SK-MEL-5 (cell line): ENCODE data around the gene USP6. TPM values are rescaled to one million over a fixed set of nuclear protein-coding genes. Genes with fewer than 3 reads are reported as not detected.
"Not testable (repeated sequence)": the region's sequence is repeated elsewhere in the genome, so short reads cannot be mapped to it uniquely, and the experiment has no call there.

Experiments used
- DNase-seq: peaks from one replicate; pipeline ENCODE4 v3.0.0-alpha.2; 2016; ENCODE audit warnings: low read depth, low spot score
- in situ Hi-C: cut with HindIII; loops from 2 replicates; pipeline ENCODE4 v1.10.0; 2016; ENCODE audit warnings: low sequenced_read_pairs, high pct_unique_total_duplicates, low pct_unique_long_range_greater_than_20kb
- small RNA-seq, 2 experiments: library from RNA; depleted of rRNA; stranded (forward); fragments of <200 nt; gene quantifications; one replicate each; pipeline ENCODE3, GENCODE V24; 2014
- total RNA-seq: library from RNA; depleted of rRNA; stranded (reverse); fragments of >200 nt; shearing (Covaris generic); gene quantifications from 2 replicates; pipeline ENCODE4 v1.2.3, GENCODE V29; 2014; rRNA removed

USP6 gene
- total RNA-seq, 1 experiment from 2014 or later = not detected

GRCh38 chr17:5210614-5211252, 94.9 kb downstream of the USP6 start:
- in situ Hi-C loops = no loop called here
- no peak for DNase-seq

- no peak for DNase-seq
- in situ Hi-C loops = no loop called here
Measured at GRCh38 chr17:5211458-5211857, 95.6 kb downstream of the USP6 start.

GRCh38 chr17:5217562-5217961, 101.7 kb downstream of the USP6 start:
- DNase-seq, in situ Hi-C loops: not testable (repeated sequence)

- peak; percentile 62 for DNase-seq
- in situ Hi-C loops = no loop called here
Measured at GRCh38 chr17:5219536-5219935, 103.7 kb downstream of the USP6 start.

GRCh38 chr17:5220074-5220473, 104.2 kb downstream of the USP6 start:
- in situ Hi-C loops = no loop called here
- DNase-seq = no peak

GRCh38 chr17:5221912-5222311, 106.1 kb downstream of the USP6 start:
- in situ Hi-C loops, DNase-seq: not testable (repeated sequence)

Small RNA genes lying within 50 kb of the gene (small RNA-seq; reads per million reads assigned to genes)
- 0 reads per million in 2 experiments for gene AC012146.4

Other genes with a start within 250 kb of the USP6 start
- gene C17orf107, start 216.5 kb upstream of the USP6 start, total RNA-seq = not detected in 2 replicates
- 0.11 TPM in 1 of 2 replicates, not detected in the other for gene CHRNE, start 212.9 kb upstream of the USP6 start, total RNA-seq
- gene GP1BA, start 183.8 kb upstream of the USP6 start, total RNA-seq = not detected in 2 replicates
- 115 and 129 TPM in 2 replicates for gene SLC25A11, start 176.0 kb upstream of the USP6 start, total RNA-seq
- 30.6 and 38.3 TPM in 2 replicates for gene RNF167, start 175.8 kb upstream of the USP6 start, total RNA-seq
- 714 and 787 TPM in 2 replicates for gene PFN1, start 167.5 kb upstream of the USP6 start, total RNA-seq
- gene ENO3, start 164.9 kb upstream of the USP6 start, total RNA-seq = 3.6 and 4.3 TPM in 2 replicates
- 41.6 and 55.3 TPM in 2 replicates for gene SPAG7, start 148.2 kb upstream of the USP6 start, total RNA-seq
- gene CAMTA2, start 128.4 kb upstream of the USP6 start, total RNA-seq = 4.4 and 5.6 TPM in 2 replicates
- 0.16 and 0.24 TPM in 2 replicates for gene INCA1, start 118.5 kb upstream of the USP6 start, total RNA-seq
- 48.2 and 54.7 TPM in 2 replicates for gene KIF1C, start 118.1 kb upstream of the USP6 start, total RNA-seq
- not detected in 2 replicates for gene SLC52A1, start 80.6 kb upstream of the USP6 start, total RNA-seq
- gene ZFP3, start 37.6 kb upstream of the USP6 start, total RNA-seq = 0.19 TPM in 1 of 2 replicates, not detected in the other
- gene ZNF232, start 4.2 kb upstream of the USP6 start, total RNA-seq = 7.1 and 7.4 TPM in 2 replicates
- gene ZNF594, start 75.8 kb downstream of the USP6 start, total RNA-seq = 5.7 and 7.5 TPM in 2 replicates
- gene SCIMP, start 118.8 kb downstream of the USP6 start, total RNA-seq = not detected in 2 replicates
- gene RABEP1, start 166.3 kb downstream of the USP6 start, total RNA-seq = 38.4 and 50.9 TPM in 2 replicates